Measurements from ENCODE around the gene THEM5. TPM values are rescaled to one million over a fixed set of nuclear protein-coding genes. Genes with fewer than 3 reads are reported as not detected.

THEM5 gene
- total and polyA plus RNA-seq, 7 experiments from 2014 or later = not detected

- peaks cover 21 to 55% (median 43%) of the 10 kb centered on the region in 7 donors for H3K4me1 Mint-ChIP-seq
- H3K27ac Mint-ChIP-seq = peak overlapping the region in 5 of 9 donors; percentile 22 to 76 (median 68)
- Histone ChIP-seq H3K36me3 (ENCODE audit: control insufficient read depth in 2 of 3, insufficient read depth in 3 of 3, low read length in 3 of 3) (no peaks in the 10 kb centered on the region), H3K4me1 (ENCODE audit: control insufficient read depth in 2 of 2, insufficient read depth in 2 of 2, low read length in 2 of 2) (peaks cover 27 to 50% of the 10 kb centered on the region in 2 donors), H3K4me3 (ENCODE audit: low read length) (no peak overlapping the region), H3K27me3 (ENCODE audit: control insufficient read depth in 2 of 2, insufficient read depth in 2 of 2, low read length in 2 of 2) (no peaks in the 10 kb centered on the region), H3K27ac (ENCODE audit: low read depth, low read length) (no peak overlapping the region), H3K9me3 (ENCODE audit: control insufficient read depth in 2 of 3, low read length in 3 of 3) (no peaks in the 10 kb centered on the region)
- H3K4me3 Mint-ChIP-seq = peak overlapping the region in 1 of 10 donors; percentile 63
- ATAC-seq (no peak), DNase-seq (no peak)
- CTCF ChIA-PET = no interaction called here
- H3K27me3 Mint-ChIP-seq = no peaks in the 10 kb centered on the region
- intact Hi-C loops (cut with micrococcal nuclease) = no loop called here
- POLR2A ChIA-PET = interaction anchor here (0.6 kb wide), 1 partner anchor 34 kb away, joined by 4 read pairs; no protein-coding TSS in a partner anchor
- no peaks in the 10 kb centered on the region for H3K9me3 Mint-ChIP-seq
- no peaks in the 10 kb centered on the region for H3K36me3 Mint-ChIP-seq
Observed at GRCh38 chr1:151816548-151817352, 36.8 kb downstream of the THEM5 start.

- Histone ChIP-seq H3K27ac (ENCODE audit: low read depth, low read length) (no peak overlapping the region), H3K36me3 (ENCODE audit: control insufficient read depth in 2 of 3, insufficient read depth in 3 of 3, low read length in 3 of 3) (no peaks in the 10 kb centered on the region), H3K4me1 (ENCODE audit: control insufficient read depth in 2 of 2, insufficient read depth in 2 of 2, low read length in 2 of 2) (peaks cover 24 to 40% of the 10 kb centered on the region in 2 donors), H3K9me3 (ENCODE audit: control insufficient read depth in 2 of 3, low read length in 3 of 3) (no peaks in the 10 kb centered on the region), H3K4me3 (ENCODE audit: low read length) (peak overlapping the region; percentile 34), H3K27me3 (ENCODE audit: control insufficient read depth in 2 of 2, insufficient read depth in 2 of 2, low read length in 2 of 2) (no peaks in the 10 kb centered on the region)
- DNase-seq (peak in 2 of 9 donors; percentile 33 to 36), ATAC-seq (peak; percentile 75)
- ChIA-PET POLR2A (interaction anchor here (0.6 kb wide), 1 partner anchor 35 kb away, joined by 4 read pairs; no protein-coding TSS in a partner anchor), CTCF (no interaction called here)
- intact Hi-C loops (cut with micrococcal nuclease) = no loop called here
- Mint-ChIP-seq H3K4me3 (peak overlapping the region in 9 of 10 donors; percentile 3 to 74 (median 42)), H3K36me3 (no peaks in the 10 kb centered on the region), H3K27me3 (no peaks in the 10 kb centered on the region), H3K27ac (peak overlapping the region in 7 of 9 donors; percentile 0 to 76 (median 29)), H3K9me3 (no peaks in the 10 kb centered on the region), H3K4me1 (peaks cover 21 to 45% (median 33%) of the 10 kb centered on the region in 7 donors)
Observed at GRCh38 chr1:151815716-151816327, 37.7 kb downstream of the THEM5 start.

- ChIA-PET CTCF (no interaction called here), POLR2A (no interaction called here)
- Mint-ChIP-seq H3K4me3 (peak overlapping the region in 3 of 10 donors; percentile 29 to 74 (median 38)), H3K36me3 (no peaks in the 10 kb centered on the region), H3K4me1 (peaks cover 21 to 38% (median 28%) of the 10 kb centered on the region in 7 donors), H3K27ac (no peak overlapping the region), H3K27me3 (no peaks in the 10 kb centered on the region), H3K9me3 (no peaks in the 10 kb centered on the region)
- H3K27ac ChIP-seq (ENCODE audit: low read depth, low read length) = no peak overlapping the region
- intact Hi-C loops (cut with micrococcal nuclease) = no loop called here
- H3K27me3 ChIP-seq (ENCODE audit: control insufficient read depth in 2 of 2, insufficient read depth in 2 of 2, low read length in 2 of 2) = no peaks in the 10 kb centered on the region
- no peaks in the 10 kb centered on the region for H3K36me3 ChIP-seq (ENCODE audit: control insufficient read depth in 2 of 3, insufficient read depth in 3 of 3, low read length in 3 of 3)
- no peak for DNase-seq
- ATAC-seq = no peak
- peaks cover 17 to 36% of the 10 kb centered on the region in 2 donors for H3K4me1 ChIP-seq (ENCODE audit: control insufficient read depth in 2 of 2, insufficient read depth in 2 of 2, low read length in 2 of 2)
- no peaks in the 10 kb centered on the region for H3K9me3 ChIP-seq (ENCODE audit: control insufficient read depth in 2 of 3, low read length in 3 of 3)
- peak overlapping the region; percentile 34 for H3K4me3 ChIP-seq (ENCODE audit: low read length)
Observed at GRCh38 chr1:151814971-151815545, 38.5 kb downstream of the THEM5 start.

- peaks cover 12 to 36% of the 10 kb centered on the region in 2 donors for H3K4me1 ChIP-seq (ENCODE audit: control insufficient read depth in 2 of 2, insufficient read depth in 2 of 2, low read length in 2 of 2)
- H3K27ac ChIP-seq (ENCODE audit: low read depth, low read length) = no peak overlapping the region
- Mint-ChIP-seq H3K27ac (no peak overlapping the region), H3K9me3 (no peaks in the 10 kb centered on the region), H3K4me1 (peaks cover 17 to 33% (median 26%) of the 10 kb centered on the region in 7 donors), H3K4me3 (no peak overlapping the region), H3K36me3 (no peaks in the 10 kb centered on the region), H3K27me3 (no peaks in the 10 kb centered on the region)
- H3K4me3 ChIP-seq (ENCODE audit: low read length) = no peak overlapping the region
- intact Hi-C loops (cut with micrococcal nuclease) = no loop called here
- ATAC-seq (no peak), DNase-seq (no peak)
- ChIA-PET CTCF (no interaction called here), POLR2A (no interaction called here)
- no peaks in the 10 kb centered on the region for H3K9me3 ChIP-seq (ENCODE audit: control insufficient read depth in 2 of 3, low read length in 3 of 3)
- H3K36me3 ChIP-seq (ENCODE audit: control insufficient read depth in 2 of 3, insufficient read depth in 3 of 3, low read length in 3 of 3) = no peaks in the 10 kb centered on the region
- no peaks in the 10 kb centered on the region for H3K27me3 ChIP-seq (ENCODE audit: control insufficient read depth in 2 of 2, insufficient read depth in 2 of 2, low read length in 2 of 2)
Observed at GRCh38 chr1:151814426-151814825, 39.1 kb downstream of the THEM5 start.

- Histone ChIP-seq H3K4me3 (ENCODE audit: low read length) (no peak overlapping the region), H3K9me3 (ENCODE audit: control insufficient read depth in 2 of 3, low read length in 3 of 3) (no peaks in the 10 kb centered on the region), H3K4me1 (ENCODE audit: control insufficient read depth in 2 of 2, insufficient read depth in 2 of 2, low read length in 2 of 2) (peaks cover 12 to 36% of the 10 kb centered on the region in 2 donors), H3K36me3 (ENCODE audit: control insufficient read depth in 2 of 3, insufficient read depth in 3 of 3, low read length in 3 of 3) (no peaks in the 10 kb centered on the region), H3K27ac (ENCODE audit: low read depth, low read length) (no peak overlapping the region), H3K27me3 (ENCODE audit: control insufficient read depth in 2 of 2, insufficient read depth in 2 of 2, low read length in 2 of 2) (no peaks in the 10 kb centered on the region)
- intact Hi-C loops (cut with micrococcal nuclease) = no loop called here
- Mint-ChIP-seq H3K4me1 (peaks cover 17 to 33% (median 26%) of the 10 kb centered on the region in 7 donors), H3K4me3 (no peak overlapping the region), H3K27me3 (no peaks in the 10 kb centered on the region), H3K27ac (no peak overlapping the region), H3K36me3 (no peaks in the 10 kb centered on the region), H3K9me3 (no peaks in the 10 kb centered on the region)
- POLR2A ChIA-PET = no interaction called here
- DNase-seq (no peak), ATAC-seq (no peak)
- CTCF ChIA-PET = no interaction called here
Observed at GRCh38 chr1:151813271-151813977, 40.1 kb downstream of the THEM5 start.

GRCh38 chr1:151811181-151811580, 42.3 kb downstream of the THEM5 start:
- Mint-ChIP-seq H3K36me3 (no peaks in the 10 kb centered on the region), H3K9me3 (no peaks in the 10 kb centered on the region), H3K27me3 (peaks cover 0 to 5% (median 0%) of the 10 kb centered on the region in 5 donors), H3K4me3 (no peak overlapping the region), H3K27ac (no peak overlapping the region), H3K4me1 (peaks cover 8 to 20% (median 18%) of the 10 kb centered on the region in 7 donors)
- H3K27me3 ChIP-seq (ENCODE audit: control insufficient read depth in 2 of 2, insufficient read depth in 2 of 2, low read length in 2 of 2) = no peaks in the 10 kb centered on the region
- DNase-seq (no peak), ATAC-seq (no peak)
- H3K9me3 ChIP-seq (ENCODE audit: control insufficient read depth in 2 of 3, low read length in 3 of 3) = no peaks in the 10 kb centered on the region
- no peak overlapping the region for H3K27ac ChIP-seq (ENCODE audit: low read depth, low read length)
- POLR2A ChIA-PET = no interaction called here
- intact Hi-C loops (cut with micrococcal nuclease) = no loop called here
- no peaks in the 10 kb centered on the region for H3K36me3 ChIP-seq (ENCODE audit: control insufficient read depth in 2 of 3, insufficient read depth in 3 of 3, low read length in 3 of 3)
- no peak overlapping the region for H3K4me3 ChIP-seq (ENCODE audit: low read length)
- peaks cover 12 to 21% of the 10 kb centered on the region in 2 donors for H3K4me1 ChIP-seq (ENCODE audit: control insufficient read depth in 2 of 2, insufficient read depth in 2 of 2, low read length in 2 of 2)
- CTCF ChIA-PET = interaction anchor here (0.9 kb wide), 1 partner anchor 31 kb away, joined by 3 read pairs; no protein-coding TSS in a partner anchor

Measured in naive thymus-derived CD4-positive, alpha-beta T cell (primary cell).